GM23248 (cell line): ENCODE data around the gene ZSWIM5. TPM values are rescaled to one million over a fixed set of nuclear protein-coding genes. Genes with fewer than 3 reads are reported as not detected.

Source experiments
- DNase-seq: peaks from one replicate; pipeline ENCODE4 v3.0.0-alpha.2; 2015
- H2AFZ ChIP-seq: fragments of 200-600 bp; sonication (generic); 2 replicates; pipeline ENCODE4 v1.6.1; 2016; ENCODE audit warnings: antibody characterized with exemption
- H3F3A ChIP-seq: fragments of 200-600 bp; sonication (generic); 2 replicates; pipeline ENCODE4 v1.6.1; 2016; ENCODE audit warnings: mild to moderate bottlenecking, antibody characterized with exemption, mixed run types; ENCODE audit not compliant: insufficient read depth
- H3K27ac ChIP-seq: fragments of 200-600 bp; sonication (generic); 2 replicates; pipeline ENCODE4 v1.5.1; 2016; ENCODE audit warnings: mild to moderate bottlenecking
- H3K27me3 ChIP-seq: fragments of 200-600 bp; sonication (generic); replicated peaks from 2 replicates; pipeline ENCODE4 v1.6.1; 2016; ENCODE audit warnings: mild to moderate bottlenecking; ENCODE audit not compliant: insufficient read depth
- H3K36me3 ChIP-seq: fragments of 200-600 bp; sonication (generic); 2 replicates; pipeline ENCODE4 v1.6.1; 2016; ENCODE audit warnings: low read depth, mild to moderate bottlenecking
- H3K4me1 ChIP-seq: fragments of 200-600 bp; sonication (generic); 2 replicates; pipeline ENCODE4 v1.6.1; 2016; ENCODE audit warnings: mild to moderate bottlenecking; ENCODE audit not compliant: insufficient read depth
- H3K4me2 ChIP-seq: fragments of 200-600 bp; sonication (generic); one replicate; pipeline ENCODE4 v1.6.1; 2016; ENCODE audit warnings: mild to moderate bottlenecking; ENCODE audit not compliant: unreplicated experiment
- H3K4me3 ChIP-seq: fragments of 200-600 bp; sonication (generic); 2 replicates; pipeline ENCODE4 v1.5.1; 2016; ENCODE audit warnings: mild to moderate bottlenecking
- H3K79me2 ChIP-seq: fragments of 200-600 bp; sonication (generic); 2 replicates; pipeline ENCODE4 v1.6.1; 2016; ENCODE audit warnings: mild to moderate bottlenecking; ENCODE audit not compliant: insufficient read depth
- H3K9ac ChIP-seq: fragments of 200-600 bp; sonication (generic); 2 replicates; pipeline ENCODE4 v1.6.1; 2016; ENCODE audit warnings: mild to moderate bottlenecking
- H3K9me2 ChIP-seq: fragments of 200-600 bp; sonication (generic); 2 replicates; pipeline ENCODE4 v1.6.1; 2016; ENCODE audit warnings: mixed run types, mild to moderate bottlenecking, moderate library complexity; ENCODE audit not compliant: insufficient read depth
- H3K9me3 ChIP-seq: fragments of 200-600 bp; sonication (generic); one replicate; pipeline ENCODE4 v1.6.1; 2017; ENCODE audit warnings: low read depth
- H4K20me1 ChIP-seq: fragments of 200-600 bp; sonication (generic); 2 replicates; pipeline ENCODE4 v1.6.0; 2016; ENCODE audit not compliant: insufficient read depth
- EZH2 ChIP-seq: fragments of 200-600 bp; sonication (generic); IDR thresholded peaks from 2 replicates; pipeline ENCODE4 v1.6.1; 2018; ENCODE audit warnings: antibody characterized with exemption, mild to moderate bottlenecking; ENCODE audit not compliant: insufficient read depth, poor library complexity, severe bottlenecking
- EZH2phosphoT487 ChIP-seq: fragments of 200-600 bp; sonication (generic); IDR thresholded peaks from 2 replicates; pipeline ENCODE4 v1.6.1; 2018; ENCODE audit warnings: antibody characterized with exemption, moderate library complexity, mild to moderate bottlenecking, low read depth; ENCODE audit not compliant: insufficient read depth
- WGBS, 2 experiments: methylation state at CpG; one replicate each; pipeline ENCODE4 v1.1.6; 2015 to 2017; ENCODE audit warnings: low lambda C conversion rate in 2 of 2, low coverage in 1 of 2; ENCODE audit errors: missing lambda C conversion rate in 2 of 2; 5-methylcytosine and 5-hydroxymethylcytosine counted together
- in situ Hi-C: fragments of 300-500 bp; cut with MboI; formaldehyde crosslinking; loops from 2 replicates; pipeline ENCODE4 v1.15.0; 2020
- polyA plus RNA-seq: library from polyadenylated mRNA; unstranded; fragments of >200 nt; fragmentation: Nextera tagmentation; extraction: Ambion mirVana; gene quantifications from 2 replicates; pipeline ENCODE4 v1.2.1, GENCODE V29; 2016
- total RNA-seq: library from RNA; depleted of rRNA; stranded (reverse); fragments of >200 nt; shearing (Covaris generic); gene quantifications from 2 replicates; pipeline ENCODE4 v1.2.3, GENCODE V29; 2014

The ZSWIM5 gene
- total and polyA plus RNA-seq, 2 experiments from 2014 or later = 0.06 to 0.54 TPM

DNA sequence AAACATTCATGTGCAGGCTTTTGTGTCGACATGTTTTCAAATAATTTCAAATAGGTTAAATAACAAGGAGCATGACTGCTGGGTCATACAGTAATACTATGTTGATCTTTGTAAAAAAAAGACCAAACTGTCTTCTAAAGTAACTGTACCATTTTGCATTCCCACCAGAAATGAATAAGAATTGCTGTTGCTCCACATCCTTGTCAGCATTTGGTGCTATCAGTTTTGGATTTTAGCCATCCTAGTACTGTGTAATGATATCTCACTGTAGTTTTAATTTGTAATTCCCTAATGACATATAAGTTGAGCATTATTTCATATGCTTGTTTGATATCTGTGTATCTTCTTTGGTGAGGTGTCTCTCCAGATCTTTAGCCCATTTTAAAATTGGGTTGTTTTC is 182.7 kb downstream of the ZSWIM5 start:
- Histone ChIP-seq H3K36me3 (no peaks in the 10 kb centered on the region), H3K4me1 (peaks cover 6% of the 10 kb centered on the region; the same call in 1 of the 2 replicates), H3K4me2 (no peak overlapping the region), H3K27me3 (no peaks in the 10 kb centered on the region), H3K9ac (no peak overlapping the region), H2AFZ (no peak overlapping the region), H3F3A (peaks cover 7% of the 10 kb centered on the region; the same call in 1 of the 2 replicates), H3K9me3 (no peaks in the 10 kb centered on the region), H3K9me2 (no peaks in the 10 kb centered on the region), H4K20me1 (no peaks in the 10 kb centered on the region), H3K27ac (no peak overlapping the region), H3K79me2 (no peaks in the 10 kb centered on the region), H3K4me3 (no peak overlapping the region)
- in situ Hi-C loops = loop anchor here (10.0 kb wide), 2 partner anchors 251 to 451 kb away; no protein-coding TSS in a partner anchor
- TF ChIP-seq EZH2phosphoT487 = no peak
- 74 to 83% methylated on average over 1 of the region's 1 CpG for WGBS, 2 experiments
- DNase-seq = no peak

DNA sequence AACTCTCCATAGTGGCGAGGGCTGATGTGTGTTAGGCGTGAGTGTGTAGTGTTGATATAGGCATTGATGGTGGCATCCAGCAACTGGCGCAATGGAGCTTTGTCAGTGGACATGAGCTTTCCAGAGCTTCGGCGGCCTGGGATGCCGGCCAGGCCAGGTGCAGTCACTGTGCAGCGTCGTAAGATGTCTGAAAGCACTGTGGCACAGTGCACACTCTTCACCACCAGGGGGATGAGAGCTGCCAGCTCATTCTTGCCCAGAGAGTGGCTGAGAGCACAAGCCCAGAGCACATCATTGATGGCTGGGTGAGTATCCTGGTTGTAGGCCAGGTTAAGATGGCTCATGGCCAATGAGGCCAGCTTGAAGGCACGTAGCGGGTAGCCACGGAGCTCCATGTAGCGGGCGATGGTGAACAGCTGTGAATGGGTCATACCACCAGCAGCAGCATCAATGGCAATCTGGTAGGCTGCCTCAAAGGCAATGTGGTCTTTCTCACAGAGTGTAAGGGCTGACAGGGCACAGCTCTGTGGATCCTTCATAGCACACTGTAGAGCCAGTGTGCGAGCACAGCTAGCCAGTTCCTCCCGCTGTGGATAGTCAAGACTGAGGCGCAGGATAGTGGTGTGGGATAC is 187.7 kb downstream of the ZSWIM5 start:
- H3K79me2 ChIP-seq = peaks cover 7% of the 10 kb centered on the region; the same call in 1 of the 2 replicates
- H2AFZ ChIP-seq = peak overlapping the region; percentile 32; the same call in 1 of the 2 replicates
- no peaks in the 10 kb centered on the region for H3K9me2 ChIP-seq
- TF ChIP-seq EZH2 = no peak
- TF ChIP-seq EZH2phosphoT487 = no peak
- 0 out of 2 replicates have a peak, but pooled peaks cover 5% of the 10 kb centered on the region for H3K36me3 ChIP-seq
- H3K4me1 ChIP-seq = 0 out of 2 replicates have a peak, but pooled peaks cover 5% of the 10 kb centered on the region
- in situ Hi-C loops = loop anchor here (5.0 to 10.0 kb wide), 2 partner anchors 279 to 476 kb away; partner anchors contain the start of gene TESK2
- no peak overlapping the region for H3K9ac ChIP-seq
- no peak overlapping the region for H3K4me3 ChIP-seq
- DNase-seq = peak; percentile 78
- no peaks in the 10 kb centered on the region for H4K20me1 ChIP-seq
- H3K4me2 ChIP-seq = no peak overlapping the region
- no peaks in the 10 kb centered on the region for H3K9me3 ChIP-seq
- 49 to 53% methylated on average over 16 of the region's 16 CpGs for WGBS, 2 experiments
- no peaks in the 10 kb centered on the region for H3F3A ChIP-seq
- H3K27me3 ChIP-seq = no peaks in the 10 kb centered on the region
- no peak overlapping the region for H3K27ac ChIP-seq

DNA sequence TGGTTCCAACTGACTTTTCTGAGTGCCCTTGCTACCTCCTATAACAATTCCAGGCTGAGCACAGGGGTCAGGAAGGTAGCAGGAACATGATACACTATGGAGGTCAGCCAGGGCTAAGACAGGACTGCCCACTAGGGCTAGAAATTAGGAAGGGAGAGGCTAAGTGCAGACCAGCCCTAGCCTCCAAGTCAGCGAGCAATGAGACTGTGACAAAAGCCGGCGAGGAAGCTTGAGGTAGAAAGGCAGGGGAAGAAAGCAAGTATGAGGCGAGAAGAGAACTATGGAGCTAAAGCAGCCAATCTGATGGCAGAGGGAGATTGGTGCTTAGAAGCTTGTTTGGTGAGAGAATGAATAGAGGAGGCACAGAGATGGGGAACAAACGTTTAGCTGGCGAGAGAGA is 189.6 kb downstream of the ZSWIM5 start:
- DNase-seq = no peak
- H3K9ac ChIP-seq = no peak overlapping the region
- TF ChIP-seq EZH2phosphoT487 (no peak), EZH2 (no peak)
- peaks cover 23% of the 10 kb centered on the region for H3K79me2 ChIP-seq
- peaks cover 5% of the 10 kb centered on the region; the same call in 1 of the 2 replicates for H3F3A ChIP-seq
- 0 out of 2 replicates have a peak, but pooled peaks cover 11% of the 10 kb centered on the region for H3K4me1 ChIP-seq
- no peaks in the 10 kb centered on the region for H4K20me1 ChIP-seq
- WGBS, 2 experiments = 76 to 78% methylated on average over 6 of the region's 6 CpGs
- no peaks in the 10 kb centered on the region for H3K27me3 ChIP-seq
- H3K36me3 ChIP-seq = 0 out of 2 replicates have a peak, but pooled peaks cover 5% of the 10 kb centered on the region
- H3K9me3 ChIP-seq = no peaks in the 10 kb centered on the region
- no peak overlapping the region for H3K27ac ChIP-seq
- H3K9me2 ChIP-seq = no peaks in the 10 kb centered on the region
- in situ Hi-C loops = loop anchor here (5.0 to 10.0 kb wide), 2 partner anchors 281 to 478 kb away; partner anchors contain the start of gene TESK2
- no peak overlapping the region for H2AFZ ChIP-seq
- H3K4me2 ChIP-seq = no peak overlapping the region
- no peak overlapping the region for H3K4me3 ChIP-seq

DNA sequence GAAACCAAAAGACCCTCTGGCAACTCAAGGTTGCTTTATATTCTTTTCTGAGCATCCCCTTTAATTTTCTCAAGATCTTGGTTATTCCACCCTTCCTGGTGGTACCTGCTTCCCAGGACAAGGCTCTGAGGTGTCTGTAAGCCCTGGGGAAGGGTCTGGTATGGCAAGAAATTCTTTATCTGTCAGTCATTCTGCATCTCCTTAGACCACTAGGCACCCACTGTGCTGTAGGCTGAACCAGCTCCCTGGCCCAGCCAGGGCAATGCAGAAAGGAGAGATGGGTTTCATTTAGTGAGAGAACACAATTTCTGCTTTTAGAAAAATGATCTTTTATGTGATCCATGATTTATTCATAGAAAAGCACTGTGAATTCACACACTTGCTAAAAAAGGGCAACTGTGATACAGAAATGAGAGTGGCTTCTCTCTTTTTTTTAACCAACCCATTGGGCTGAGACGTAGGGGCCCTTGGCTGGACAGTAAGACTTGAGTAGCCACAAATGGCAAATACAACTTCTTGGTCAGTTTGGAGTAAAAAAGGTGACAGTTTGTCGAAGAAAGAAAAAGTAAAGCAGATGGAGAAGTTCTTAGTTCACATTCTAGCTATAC is 190.2 kb downstream of the ZSWIM5 start:
- H3K9me3 ChIP-seq = no peaks in the 10 kb centered on the region
- no peaks in the 10 kb centered on the region for H3K27me3 ChIP-seq
- no peak overlapping the region for H3K4me2 ChIP-seq
- no peak overlapping the region for H3K27ac ChIP-seq
- H2AFZ ChIP-seq = no peak overlapping the region
- 74 to 78% methylated on average over 2 of the region's 2 CpGs for WGBS, 2 experiments
- TF ChIP-seq EZH2 (no peak), EZH2phosphoT487 (no peak)
- H4K20me1 ChIP-seq = no peaks in the 10 kb centered on the region
- H3F3A ChIP-seq = peaks cover 9% of the 10 kb centered on the region; the same call in 1 of the 2 replicates
- no peak overlapping the region for H3K4me3 ChIP-seq
- peaks cover 16% of the 10 kb centered on the region for H3K4me1 ChIP-seq
- H3K79me2 ChIP-seq = peaks cover 23% of the 10 kb centered on the region
- no peak overlapping the region for H3K9ac ChIP-seq
- H3K9me2 ChIP-seq = no peaks in the 10 kb centered on the region
- H3K36me3 ChIP-seq = 0 out of 2 replicates have a peak, but pooled peaks cover 5% of the 10 kb centered on the region
- no peak for DNase-seq
- in situ Hi-C loops = loop anchor here (5.0 to 10.0 kb wide), 2 partner anchors 281 to 479 kb away; partner anchors contain the start of gene TESK2
